Measurements from ENCODE around the gene CDK3.
"Not testable (repeated sequence)": the region's sequence is repeated elsewhere in the genome, so short reads cannot be mapped to it uniquely, and the experiment has no call there.

Gene CDK3

GRCh38 chr17:76044475-76045007 lies 43.9 kb downstream of the CDK3 start:
- DNase-seq: not testable (repeated sequence)

GRCh38 chr17:76046064-76046463 lies 45.4 kb downstream of the CDK3 start:
- DNase-seq: no peak

DNA sequence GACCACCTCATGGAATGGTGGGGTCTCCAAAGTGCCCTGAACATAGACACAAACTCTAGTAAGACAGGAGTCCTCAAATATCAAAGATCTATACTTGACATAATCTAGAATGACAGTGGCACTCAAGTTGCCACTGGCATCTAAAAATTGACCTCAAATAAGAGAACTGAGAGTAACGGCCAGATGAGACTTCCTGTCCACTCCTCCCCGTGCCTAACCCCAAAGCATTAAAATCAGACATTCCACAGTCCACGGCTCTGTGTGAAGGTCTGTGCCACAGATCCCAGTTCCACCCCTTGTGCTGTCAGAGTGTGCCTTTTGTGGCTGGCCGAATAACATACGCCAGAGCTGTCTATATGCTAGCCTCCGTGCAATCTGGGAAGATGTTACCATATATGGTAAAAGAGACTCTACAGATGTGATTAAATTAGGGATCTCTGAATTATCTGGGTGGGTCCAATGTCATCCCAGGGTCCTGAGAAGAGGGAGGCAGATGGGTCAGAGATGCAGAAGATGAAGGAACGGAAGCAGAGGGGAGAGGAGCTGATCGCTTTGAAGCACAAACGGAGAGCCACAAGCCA lies 47.5 kb downstream of the CDK3 start:
- DNase-seq: no peak

DNA sequence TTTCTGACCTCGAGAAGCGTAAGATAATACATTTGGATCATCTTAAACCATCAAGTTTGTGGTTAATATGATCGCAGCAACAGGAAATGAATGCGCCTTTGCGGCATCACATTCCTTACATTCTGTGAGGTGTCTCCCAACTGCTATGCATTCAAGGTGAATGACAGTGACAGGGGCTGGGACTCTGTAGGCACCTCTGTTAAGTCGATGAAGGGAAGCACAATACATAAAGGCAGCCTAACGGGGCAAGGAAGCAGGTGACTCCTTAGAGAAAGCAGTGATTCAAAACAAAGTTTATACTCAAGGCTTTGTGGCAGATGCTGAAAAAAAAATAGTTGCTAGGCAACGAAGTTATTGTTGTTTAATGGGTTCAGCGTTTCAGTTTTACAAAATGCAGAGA lies 48.1 kb downstream of the CDK3 start:
- no peak for DNase-seq

DNA sequence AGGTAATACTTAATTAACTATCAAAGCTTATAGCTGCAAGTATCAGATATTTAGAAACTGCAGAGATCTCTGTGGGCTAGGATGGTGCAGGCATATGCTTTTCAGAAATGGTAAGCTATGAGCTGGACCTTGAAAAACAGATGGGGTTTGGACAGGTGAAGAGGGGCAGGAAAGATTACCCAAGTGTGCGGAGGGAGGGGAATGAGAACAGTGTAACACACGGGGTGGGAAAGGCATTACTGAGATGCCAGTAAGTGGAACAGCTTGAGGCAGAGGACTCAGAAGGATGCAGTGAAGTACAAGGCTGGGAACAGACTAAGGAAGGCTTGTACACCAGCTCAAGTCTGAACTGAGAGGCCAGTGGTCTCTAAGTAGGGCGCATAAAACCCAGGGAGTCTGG lies 48.6 kb downstream of the CDK3 start:
- DNase-seq: no peak

DNA sequence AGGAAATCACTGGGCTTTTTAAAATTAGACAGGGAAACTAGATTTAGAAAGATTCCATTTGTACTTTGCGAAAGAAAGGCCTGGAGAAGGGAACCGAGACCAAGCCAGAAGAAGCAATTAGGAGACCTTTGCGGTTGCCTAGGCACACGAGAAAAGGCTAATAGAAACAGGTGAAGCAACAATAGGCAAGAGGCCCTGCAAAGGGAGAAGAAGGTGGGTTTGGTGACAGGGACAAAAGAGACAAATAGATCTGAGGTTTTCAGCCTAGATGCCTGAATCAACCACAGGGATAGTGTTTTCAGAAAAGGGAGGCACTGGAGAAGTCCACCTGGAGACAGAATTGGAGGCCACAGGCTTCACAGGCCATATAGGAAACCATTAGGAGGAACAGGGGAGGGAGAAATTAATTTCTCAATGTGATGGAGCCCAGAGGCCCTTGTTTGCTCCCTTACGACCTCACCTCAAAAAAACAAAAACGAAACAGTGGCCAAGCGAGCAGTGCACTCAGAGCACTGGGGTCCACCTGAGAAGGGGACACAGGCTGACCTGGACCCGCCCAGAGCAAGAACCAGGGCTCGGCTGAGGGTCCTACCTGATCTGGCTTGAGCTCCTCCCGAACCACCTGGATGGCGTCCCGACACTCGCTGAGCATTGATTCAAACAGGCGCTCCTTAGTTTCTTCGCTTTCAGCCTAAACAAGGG lies 49.3 kb downstream of the CDK3 start:
- DNase-seq: no peak

DNA sequence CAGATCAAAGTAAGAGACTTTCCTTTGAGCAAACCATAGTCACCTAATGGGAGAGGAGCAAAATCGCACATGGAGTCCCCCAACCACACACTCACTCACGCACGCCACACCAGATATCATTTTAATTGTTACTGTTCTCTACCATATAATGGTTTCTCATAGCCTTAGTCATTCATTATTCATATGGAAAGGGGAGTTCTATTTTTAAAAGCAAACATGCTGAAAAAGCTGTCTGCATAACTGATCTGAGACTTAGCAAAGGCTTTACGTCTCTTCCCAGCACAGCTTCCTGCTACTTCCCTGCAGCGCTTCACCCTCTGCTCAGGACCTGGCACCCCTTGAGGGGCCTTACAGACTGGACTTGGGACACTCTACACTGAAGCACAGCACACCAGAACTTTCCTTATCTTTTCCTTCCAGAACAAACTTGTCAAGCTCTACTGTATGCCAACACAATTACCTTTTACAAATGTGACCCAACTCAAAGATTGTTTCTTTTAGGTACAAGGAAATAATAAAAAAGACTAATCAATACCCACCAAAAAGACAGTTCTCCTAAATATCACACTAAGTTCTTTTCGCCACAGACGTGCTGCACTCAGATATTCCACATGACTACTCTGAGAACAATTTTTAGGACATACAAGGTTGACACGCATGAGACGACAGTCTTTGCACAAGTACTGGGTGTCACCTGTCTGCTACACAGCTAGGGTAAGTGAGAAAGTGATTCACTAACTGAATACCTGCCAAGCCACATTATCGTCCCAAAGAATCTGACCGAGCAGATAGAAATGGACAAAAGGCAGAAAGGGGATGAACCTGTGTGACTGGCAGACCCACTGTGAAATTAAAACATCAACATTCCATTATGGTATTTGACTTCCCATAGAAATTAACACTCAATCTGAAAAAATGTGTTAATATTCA lies 50.1 kb downstream of the CDK3 start:
- DNase-seq: no peak

GRCh38 chr17:76051561-76051960 lies 50.9 kb downstream of the CDK3 start:
- DNase-seq: no peak

DNA sequence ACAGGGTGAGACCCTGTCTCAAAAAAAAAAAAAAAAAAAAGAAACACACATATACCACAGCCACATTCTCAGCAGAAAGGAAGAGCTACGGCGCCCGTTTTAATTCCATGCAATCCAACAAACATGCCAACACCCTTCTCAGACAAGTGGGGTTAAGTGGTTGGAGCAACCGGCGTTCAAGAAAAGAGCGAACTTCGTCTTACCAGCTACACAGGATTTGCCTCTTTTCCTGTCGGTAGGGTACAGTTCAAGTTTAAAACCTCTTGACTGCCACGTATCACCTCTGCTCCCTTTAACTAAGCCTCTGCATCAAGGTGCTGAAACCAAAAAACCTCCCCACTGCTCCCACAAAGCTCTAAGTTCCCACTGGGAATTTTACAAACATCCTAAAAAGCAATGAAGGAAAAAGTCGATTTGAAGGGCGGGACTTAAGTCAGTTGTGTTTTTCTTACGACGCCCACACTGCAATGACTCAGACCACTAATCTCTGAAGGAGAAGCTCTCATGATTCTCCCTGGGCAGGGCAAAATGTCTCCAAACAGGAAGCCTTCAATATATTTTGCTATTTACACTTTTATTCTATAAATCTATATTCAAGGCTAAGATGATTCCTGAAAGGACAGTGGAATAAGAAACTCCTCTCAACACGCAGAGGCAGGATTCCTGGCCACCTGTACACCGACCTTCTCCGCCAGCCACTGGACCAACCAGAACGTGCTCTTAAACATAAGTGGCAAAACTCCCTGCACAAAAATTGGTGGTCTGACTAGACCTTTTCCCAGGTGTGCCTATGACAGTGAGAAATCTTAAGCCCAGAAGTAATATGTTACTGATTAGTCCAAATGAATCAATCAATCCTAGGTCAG lies 52.8 kb downstream of the CDK3 start:
- DNase-seq: no peak

DNA sequence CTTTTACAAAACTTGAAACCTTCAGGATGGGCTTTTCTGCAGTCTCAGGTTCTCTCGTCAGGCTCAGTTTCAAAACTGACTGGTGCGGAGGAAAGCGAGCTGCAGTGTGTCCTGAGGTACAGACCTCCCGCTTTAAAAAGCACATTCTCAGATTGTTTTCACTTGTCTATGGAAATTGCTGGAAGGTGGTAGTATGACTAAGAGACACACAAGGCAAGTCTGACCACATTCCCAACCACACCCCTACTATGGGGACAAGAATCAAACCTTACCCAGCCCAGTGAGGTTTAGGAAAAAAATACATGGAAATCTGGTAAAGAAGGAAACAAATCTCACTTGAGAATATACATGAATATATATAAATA lies 53.4 kb downstream of the CDK3 start:
- no peak for DNase-seq
